ENCODE data around the gene AGO4.

Gene AGO4

DNA sequence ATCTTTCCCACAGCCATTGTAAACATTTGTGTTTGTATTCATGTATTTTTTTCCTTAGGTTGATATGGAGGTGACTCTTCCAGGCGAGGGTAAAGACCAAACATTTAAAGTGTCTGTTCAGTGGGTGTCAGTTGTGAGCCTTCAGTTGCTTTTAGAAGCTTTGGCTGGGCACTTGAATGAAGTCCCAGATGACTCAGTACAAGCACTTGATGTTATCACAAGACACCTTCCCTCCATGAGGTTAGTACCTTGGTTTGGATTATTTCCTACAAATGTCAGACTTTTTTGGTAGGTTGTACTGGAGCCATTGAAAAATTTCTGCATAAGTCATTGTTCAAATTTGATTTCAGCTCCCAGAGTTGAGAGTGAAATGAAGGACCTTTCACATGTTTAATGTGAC lies 17.4 kb downstream of the AGO4 start:
- no peak for TF ChIP-seq EZH2 (optimal IDR thresholded peaks at IDR 0.05; ENCODE audit: low read depth, low read length)
- TF ChIP-seq EZH2phosphoT487 (IDR thresholded peaks at IDR 0.05; ENCODE audit: low read length): no peak
- TF ChIP-seq, protein P1, sequence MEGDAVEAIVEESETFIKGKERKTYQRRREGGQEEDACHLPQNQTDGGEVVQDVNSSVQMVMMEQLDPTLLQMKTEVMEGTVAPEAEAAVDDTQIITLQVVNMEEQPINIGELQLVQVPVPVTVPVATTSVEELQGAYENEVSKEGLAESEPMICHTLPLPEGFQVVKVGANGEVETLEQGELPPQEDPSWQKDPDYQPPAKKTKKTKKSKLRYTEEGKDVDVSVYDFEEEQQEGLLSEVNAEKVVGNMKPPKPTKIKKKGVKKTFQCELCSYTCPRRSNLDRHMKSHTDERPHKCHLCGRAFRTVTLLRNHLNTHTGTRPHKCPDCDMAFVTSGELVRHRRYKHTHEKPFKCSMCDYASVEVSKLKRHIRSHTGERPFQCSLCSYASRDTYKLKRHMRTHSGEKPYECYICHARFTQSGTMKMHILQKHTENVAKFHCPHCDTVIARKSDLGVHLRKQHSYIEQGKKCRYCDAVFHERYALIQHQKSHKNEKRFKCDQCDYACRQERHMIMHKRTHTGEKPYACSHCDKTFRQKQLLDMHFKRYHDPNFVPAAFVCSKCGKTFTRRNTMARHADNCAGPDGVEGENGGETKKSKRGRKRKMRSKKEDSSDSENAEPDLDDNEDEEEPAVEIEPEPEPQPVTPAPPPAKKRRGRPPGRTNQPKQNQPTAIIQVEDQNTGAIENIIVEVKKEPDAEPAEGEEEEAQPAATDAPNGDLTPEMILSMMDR (IDR thresholded peaks at IDR 0.05; ENCODE audit: low read length): no peak
- H3K9me3 ChIP-seq (replicated peaks; ENCODE audit: insufficient read depth, low read length): no peaks in the 10 kb centered on the region

GRCh38 chr1:35832276-35832905 lies 24.6 kb downstream of the AGO4 start:
- Histone ChIP-seq H3K36me3 (replicated peaks; ENCODE audit: insufficient read depth, low read length) (no peaks in the 10 kb centered on the region), H3K9ac (ENCODE audit: low read length) (no peak overlapping the region), H3K4me2 (ENCODE audit: low read depth, low read length) (no peak overlapping the region), H4K20me1 (ENCODE audit: insufficient read depth, low read length) (no peaks in the 10 kb centered on the region), H3K9me2 (replicated peaks; ENCODE audit: insufficient read depth, low read length) (no peaks in the 10 kb centered on the region), H3K9me3 (replicated peaks; ENCODE audit: insufficient read depth, low read length) (no peaks in the 10 kb centered on the region), H3F3A (ENCODE audit: insufficient read depth, low read length) (no peaks in the 10 kb centered on the region), H3K27me3 (replicated peaks; ENCODE audit: insufficient read depth, low read length) (no peaks in the 10 kb centered on the region), H3K4me3 (ENCODE audit: low read length) (no peak overlapping the region), H3K4me1 (ENCODE audit: low read length) (no peaks in the 10 kb centered on the region), H3K79me2 (ENCODE audit: low read length) (no peaks in the 10 kb centered on the region), H3K27ac (ENCODE audit: low read length) (no peak overlapping the region), H2AFZ (ENCODE audit: low read length) (no peak overlapping the region)
- TF ChIP-seq EZH2phosphoT487 (IDR thresholded peaks at IDR 0.05; ENCODE audit: low read length): no peak
- TF ChIP-seq EZH2 (optimal IDR thresholded peaks at IDR 0.05; ENCODE audit: low read depth, low read length): no peak
- TF ChIP-seq, protein P1 (IDR thresholded peaks at IDR 0.05; ENCODE audit: low read length): no peak
- no peak for DNase-seq

More for the DNA sequence above, 17.4 kb downstream of the AGO4 start:
- H3K27ac ChIP-seq (ENCODE audit: low read length): no peak overlapping the region
- H3K79me2 ChIP-seq (ENCODE audit: low read length): no peaks in the 10 kb centered on the region
- no peaks in the 10 kb centered on the region for H3K36me3 ChIP-seq (replicated peaks; ENCODE audit: insufficient read depth, low read length)
- no peaks in the 10 kb centered on the region for H3K4me1 ChIP-seq (ENCODE audit: low read length)
- no peaks in the 10 kb centered on the region for H3K9me2 ChIP-seq (replicated peaks; ENCODE audit: insufficient read depth, low read length)
- no peak overlapping the region for H2AFZ ChIP-seq (ENCODE audit: low read length)
- no peak overlapping the region for H3K4me3 ChIP-seq (ENCODE audit: low read length)
- no peaks in the 10 kb centered on the region for H3K27me3 ChIP-seq (replicated peaks; ENCODE audit: insufficient read depth, low read length)
- no peaks in the 10 kb centered on the region for H3F3A ChIP-seq (ENCODE audit: insufficient read depth, low read length)
- no peaks in the 10 kb centered on the region for H4K20me1 ChIP-seq (ENCODE audit: insufficient read depth, low read length)
- no peak overlapping the region for H3K9ac ChIP-seq (ENCODE audit: low read length)
- DNase-seq: no peak
- H3K4me2 ChIP-seq (ENCODE audit: low read depth, low read length): no peak overlapping the region

GRCh38 chr1:35833395-35833794 lies 25.6 kb downstream of the AGO4 start:
- no peaks in the 10 kb centered on the region for H3K27me3 ChIP-seq (replicated peaks; ENCODE audit: insufficient read depth, low read length)
- H2AFZ ChIP-seq (ENCODE audit: low read length): no peak overlapping the region
- H3F3A ChIP-seq (ENCODE audit: insufficient read depth, low read length): no peaks in the 10 kb centered on the region
- no peaks in the 10 kb centered on the region for H3K79me2 ChIP-seq (ENCODE audit: low read length)
- no peak overlapping the region for H3K9ac ChIP-seq (ENCODE audit: low read length)
- no peaks in the 10 kb centered on the region for H3K9me3 ChIP-seq (replicated peaks; ENCODE audit: insufficient read depth, low read length)
- TF ChIP-seq EZH2 (optimal IDR thresholded peaks at IDR 0.05; ENCODE audit: low read depth, low read length) (no peak), EZH2phosphoT487 (IDR thresholded peaks at IDR 0.05; ENCODE audit: low read length) (no peak)
- TF ChIP-seq, protein P1 (IDR thresholded peaks at IDR 0.05; ENCODE audit: low read length): no peak
- no peaks in the 10 kb centered on the region for H3K9me2 ChIP-seq (replicated peaks; ENCODE audit: insufficient read depth, low read length)
- no peak overlapping the region for H3K4me3 ChIP-seq (ENCODE audit: low read length)
- H3K36me3 ChIP-seq (replicated peaks; ENCODE audit: insufficient read depth, low read length): no peaks in the 10 kb centered on the region
- H3K4me1 ChIP-seq (ENCODE audit: low read length): no peaks in the 10 kb centered on the region
- no peak overlapping the region for H3K4me2 ChIP-seq (ENCODE audit: low read depth, low read length)
- no peak overlapping the region for H3K27ac ChIP-seq (ENCODE audit: low read length)
- no peak for DNase-seq
- no peaks in the 10 kb centered on the region for H4K20me1 ChIP-seq (ENCODE audit: insufficient read depth, low read length)
